H1 (cell line): ENCODE measurements around the gene CAMTA1. TPM values are rescaled to one million over a fixed set of nuclear protein-coding genes. Genes with fewer than 3 reads are reported as not detected.

Source experiments
- FOSL1 ChIP-seq: IDR thresholded peaks from 2 replicates; pipeline ENCODE4 v1.6.1; 2011; ENCODE audit warnings: mild to moderate bottlenecking, low read depth, low read length, moderate library complexity; ENCODE audit not compliant: insufficient read depth
- TBP ChIP-seq: IDR thresholded peaks from 2 replicates; pipeline ENCODE4 v1.6.1; 2011; ENCODE audit warnings: low read depth, low read length, improper control_type of control experiment
- polyA plus RNA-seq, 7 experiments: library from polyadenylated mRNA; depleted of rRNA in 3 of 7; stranded (reverse) in 5 of 7; unstranded in 2 of 7; fragments of >200 nt in 5 of 7; fragments of 200-250 nt in 2 of 7; gene quantifications; 1 replicate in 5 of 7; 2 replicates in 1 of 7; 4 replicates in 1 of 7; pipeline versions ENCODE4 v1.2.1 to v1.2.3, GENCODE V29; 2011 to 2013; ENCODE audit warnings: missing spikeins in 2 of 7, mixed read lengths in 2 of 7
- total RNA-seq: library from RNA; stranded (reverse); fragmentation: NEBNext Ultra II Directional; extraction: Animal tissue kit (Norgen Biotek cat#: 25700); gene quantifications from 2 replicates; pipeline ENCODE4 v1.2.1, GENCODE V29; 2021

CAMTA1 gene
- total and polyA plus RNA-seq, 2 of the 8 experiments (the other 6 are each of a cell fraction or from before 2014, with no cell fraction given), result 65.0 to 119 TPM

- no peak for TF ChIP-seq FOSL1
- TF ChIP-seq TBP, result no peak
- TF ChIP-seq, all 59 proteins: peak for 0
These were observed 904.8 kb downstream of the CAMTA1 start (continued) for GRCh38 chr1:7690076-7690475.
